ENCODE data around the gene SMTNL1. TPM values are rescaled to one million over a fixed set of nuclear protein-coding genes. Genes with fewer than 3 reads are reported as not detected.

The SMTNL1 gene
- total RNA-seq, 4 donors from 2014 or later = not detected

DNA sequence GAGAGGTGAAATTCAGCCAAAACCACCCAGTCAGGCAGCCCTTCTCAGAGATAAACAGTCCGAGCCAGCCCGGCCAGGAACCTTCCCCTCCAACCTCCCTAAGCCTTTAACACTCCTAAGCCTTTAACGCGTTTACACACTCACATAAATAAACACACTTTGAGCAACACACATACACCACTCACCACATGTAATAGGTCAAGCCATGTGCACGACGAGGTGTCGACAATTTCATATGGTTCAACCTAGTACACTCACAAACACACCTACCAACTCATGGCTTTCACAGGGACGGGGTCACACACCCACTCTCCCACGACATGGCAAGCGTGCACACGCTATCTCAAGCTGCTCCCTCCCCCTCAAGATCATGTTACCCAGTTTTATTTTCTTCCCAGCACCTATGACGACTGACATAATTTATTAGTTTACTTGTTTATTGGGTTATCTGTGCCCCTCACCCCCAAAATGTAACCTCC, 37.4 kb upstream of the SMTNL1 start:
- H3K27me3 ChIP-seq = no peaks in the 10 kb centered on the region
- DNase-seq = no peak
- H3K27ac ChIP-seq = peak overlapping the region; percentile 63 to 85 (median 73)
- peaks cover 6 to 17% (median 13%) of the 10 kb centered on the region in 4 donors for H3K4me1 ChIP-seq
- no peak for TF ChIP-seq POLR2AphosphoS5 (IDR thresholded peaks at IDR 0.05)
- TF ChIP-seq, protein P1, sequence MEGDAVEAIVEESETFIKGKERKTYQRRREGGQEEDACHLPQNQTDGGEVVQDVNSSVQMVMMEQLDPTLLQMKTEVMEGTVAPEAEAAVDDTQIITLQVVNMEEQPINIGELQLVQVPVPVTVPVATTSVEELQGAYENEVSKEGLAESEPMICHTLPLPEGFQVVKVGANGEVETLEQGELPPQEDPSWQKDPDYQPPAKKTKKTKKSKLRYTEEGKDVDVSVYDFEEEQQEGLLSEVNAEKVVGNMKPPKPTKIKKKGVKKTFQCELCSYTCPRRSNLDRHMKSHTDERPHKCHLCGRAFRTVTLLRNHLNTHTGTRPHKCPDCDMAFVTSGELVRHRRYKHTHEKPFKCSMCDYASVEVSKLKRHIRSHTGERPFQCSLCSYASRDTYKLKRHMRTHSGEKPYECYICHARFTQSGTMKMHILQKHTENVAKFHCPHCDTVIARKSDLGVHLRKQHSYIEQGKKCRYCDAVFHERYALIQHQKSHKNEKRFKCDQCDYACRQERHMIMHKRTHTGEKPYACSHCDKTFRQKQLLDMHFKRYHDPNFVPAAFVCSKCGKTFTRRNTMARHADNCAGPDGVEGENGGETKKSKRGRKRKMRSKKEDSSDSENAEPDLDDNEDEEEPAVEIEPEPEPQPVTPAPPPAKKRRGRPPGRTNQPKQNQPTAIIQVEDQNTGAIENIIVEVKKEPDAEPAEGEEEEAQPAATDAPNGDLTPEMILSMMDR (IDR thresholded peaks at IDR 0.05) = no peak
- no peak for TF ChIP-seq EP300 (IDR thresholded peaks at IDR 0.05; ENCODE audit: low read depth)
- TF ChIP-seq POLR2A (IDR thresholded peaks at IDR 0.05) = no peak
- peak overlapping the region in 3 of 4 donors; percentile 6 to 41 (median 8) for H3K4me3 ChIP-seq
- intact Hi-C loops (cut with DNase I; ENCODE audit: low total_unique reads) (no loop called here), in situ Hi-C loops (cut with MboI; ENCODE audit: low pct_ligation_motif_present in 1 of 4, low pct_unique_long_range_greater_than_20kb in 1 of 4, low sequenced_read_pairs in 3 of 4) (loop anchor here in 2 of 4 donors (25.0 kb wide), 1 partner anchor 163 kb away; the partner anchor contains the start of genes P2RX3 (in 2 of the 2) and SSRP1 (in 2 of the 2))
- WGBS, 2 donors (ENCODE audit: low coverage in 1 of 2) = 45 to 50% methylated on average over 4 to 12 of the region's 12 CpGs
- H3K36me3 ChIP-seq = no peaks in the 10 kb centered on the region
- no peaks in the 10 kb centered on the region for H3K9me3 ChIP-seq

- H3K4me3 ChIP-seq = no peak overlapping the region
- peak overlapping the region in 2 of 4 donors; percentile 63 to 85 for H3K27ac ChIP-seq
- no peak for DNase-seq
- in situ Hi-C loops (cut with MboI; ENCODE audit: low pct_ligation_motif_present in 1 of 4, low pct_unique_long_range_greater_than_20kb in 1 of 4, low sequenced_read_pairs in 3 of 4) = no loop called here
- TF ChIP-seq, protein P1 (IDR thresholded peaks at IDR 0.05) = no peak
- TF ChIP-seq POLR2AphosphoS5 (IDR thresholded peaks at IDR 0.05) (no peak), EP300 (IDR thresholded peaks at IDR 0.05; ENCODE audit: low read depth) (no peak), POLR2A (IDR thresholded peaks at IDR 0.05) (no peak)
- no peaks in the 10 kb centered on the region for H3K27me3 ChIP-seq
- H3K9me3 ChIP-seq = no peaks in the 10 kb centered on the region
- no peaks in the 10 kb centered on the region for H3K36me3 ChIP-seq
- H3K4me1 ChIP-seq = peaks cover 6 to 17% (median 13%) of the 10 kb centered on the region in 4 donors
- 86 to 90% methylated on average over 2 to 8 of the region's 8 CpGs for WGBS, 2 donors (ENCODE audit: low coverage in 1 of 2)
- intact Hi-C loops (cut with DNase I; ENCODE audit: low total_unique reads) = no loop called here
These were observed 36.9 kb upstream of the SMTNL1 start for GRCh38 chr11:57500515-57500914.

- Histone ChIP-seq H3K27me3 (no peaks in the 10 kb centered on the region), H3K27ac (no peak overlapping the region), H3K4me1 (peaks cover 6 to 17% (median 13%) of the 10 kb centered on the region in 4 donors), H3K4me3 (no peak overlapping the region), H3K9me3 (no peaks in the 10 kb centered on the region), H3K36me3 (no peaks in the 10 kb centered on the region)
- in situ Hi-C loops (cut with MboI; ENCODE audit: low pct_ligation_motif_present in 1 of 4, low pct_unique_long_range_greater_than_20kb in 1 of 4, low sequenced_read_pairs in 3 of 4) = no loop called here
- intact Hi-C loops (cut with DNase I; ENCODE audit: low total_unique reads) = no loop called here
- DNase-seq = no peak
- WGBS, 2 donors (ENCODE audit: low coverage in 1 of 2) = 89% methylated on average over 14 of the region's 15 CpGs; no CpG with 5 or more reads in 1 of the 2 donors
- TF ChIP-seq POLR2A (IDR thresholded peaks at IDR 0.05) = no peak
- no peak for TF ChIP-seq POLR2AphosphoS5 (IDR thresholded peaks at IDR 0.05)
- TF ChIP-seq EP300 (IDR thresholded peaks at IDR 0.05; ENCODE audit: low read depth) = no peak
- TF ChIP-seq, protein P1 (IDR thresholded peaks at IDR 0.05) = no peak
These were observed 36.5 kb upstream of the SMTNL1 start for GRCh38 chr11:57500926-57501325.

DNA sequence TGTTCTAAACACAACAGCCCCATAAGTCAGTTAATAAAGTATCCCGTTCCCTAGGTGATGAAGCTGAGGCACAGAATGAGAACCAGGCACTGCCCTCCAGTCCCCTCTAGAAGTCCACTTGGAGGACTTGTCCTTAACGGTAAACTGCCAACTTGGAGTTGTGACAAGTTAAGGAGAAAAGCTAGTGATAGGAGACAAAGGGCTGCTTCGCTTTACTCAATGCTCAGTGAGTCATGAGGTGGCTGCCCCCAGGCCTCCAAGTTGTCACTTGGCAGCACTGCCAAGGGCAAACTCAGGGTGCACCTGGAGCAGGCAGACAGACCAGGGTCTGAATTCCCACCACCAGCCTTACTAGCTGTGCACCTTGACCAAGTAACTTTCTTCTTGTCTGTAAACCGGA, 35.4 kb upstream of the SMTNL1 start:
- Histone ChIP-seq H3K9me3 (no peaks in the 10 kb centered on the region), H3K27me3 (no peaks in the 10 kb centered on the region), H3K27ac (no peak overlapping the region), H3K36me3 (no peaks in the 10 kb centered on the region), H3K4me1 (peaks cover 6 to 17% (median 13%) of the 10 kb centered on the region in 4 donors), H3K4me3 (no peak overlapping the region)
- TF ChIP-seq, protein P1 (IDR thresholded peaks at IDR 0.05) = no peak
- no peak for TF ChIP-seq EP300 (IDR thresholded peaks at IDR 0.05; ENCODE audit: low read depth)
- TF ChIP-seq POLR2A (IDR thresholded peaks at IDR 0.05) = no peak
- TF ChIP-seq POLR2AphosphoS5 (IDR thresholded peaks at IDR 0.05) = no peak
- no peak for DNase-seq
- WGBS, 2 donors (ENCODE audit: low coverage in 1 of 2) = 81 to 89% methylated on average over 2 to 4 of the region's 4 CpGs
- in situ Hi-C loops (cut with MboI; ENCODE audit: low pct_ligation_motif_present in 1 of 4, low pct_unique_long_range_greater_than_20kb in 1 of 4, low sequenced_read_pairs in 3 of 4) = no loop called here
- intact Hi-C loops (cut with DNase I; ENCODE audit: low total_unique reads) = no loop called here
